Esophagus muscularis mucosa (tissue), 4 donors: ENCODE data around the gene SECTM1. TPM values are rescaled to one million over a fixed set of nuclear protein-coding genes. Genes with fewer than 3 reads are reported as not detected.

Source experiments
- DNase-seq: peaks from one replicate; pipeline ENCODE4 v3.0.0-alpha.2; 2017; ENCODE audit errors: extremely low spot score
- H3K27ac ChIP-seq, 4 donors: fragments of 200-600 bp; sonication (generic); replicated peaks in 1 of 4; 1 replicate in 3 of 4; 2 replicates in 1 of 4; pipeline ENCODE4 v1.5.1; 2016 to 2019; ENCODE audit warnings: mild to moderate bottlenecking in 1 of 4
- H3K27me3 ChIP-seq, 4 donors: fragments of 200-600 bp; sonication (generic); one replicate each; pipeline versions ENCODE4 v1.5.1 to v1.6.0; 2016 to 2019
- H3K36me3 ChIP-seq, 4 donors: fragments of 200-600 bp; sonication (generic); one replicate each; pipeline ENCODE4 v1.5.1; 2016 to 2019
- H3K4me1 ChIP-seq, 4 donors: fragments of 200-600 bp; sonication (generic); one replicate each; pipeline ENCODE4 v1.5.1; 2016 to 2019
- H3K4me3 ChIP-seq, 4 donors: fragments of 200-600 bp; sonication (generic); 1 replicate in 2 of 4; 2 replicates in 2 of 4; pipeline ENCODE4 v1.5.1; 2016 to 2019; ENCODE audit warnings: mild to moderate bottlenecking in 4 of 4, moderate library complexity in 1 of 4
- H3K9me3 ChIP-seq, 4 donors: fragments of 200-600 bp; sonication (generic); 1 replicate in 3 of 4; 2 replicates in 1 of 4; pipeline ENCODE4 v1.5.1; 2016 to 2019
- EP300 ChIP-seq: sonication (generic); formaldehyde crosslinking; IDR thresholded peaks from one replicate; pipeline ENCODE4 v1.6.1; 2017; ENCODE audit warnings: antibody characterized with exemption
- POLR2A ChIP-seq: fragments of 450-650 bp; IDR thresholded peaks from one replicate; pipeline ENCODE4 v1.6.1; 2017; ENCODE audit warnings: antibody characterized with exemption, moderate library complexity, mild to moderate bottlenecking, low read depth
- POLR2AphosphoS5 ChIP-seq, 2 donors: sonication (generic); formaldehyde crosslinking; IDR thresholded peaks; one replicate each; pipeline ENCODE4 v1.6.1; 2017; ENCODE audit warnings: antibody characterized with exemption in 2 of 2
- WGBS: methylation state at CpG from one replicate; pipeline ENCODE4 v1.1.5; 2018; 5-methylcytosine and 5-hydroxymethylcytosine counted together
- intact Hi-C: fragments of 100-400 bp; cut with DNase I; formaldehyde crosslinking; loops from one replicate; pipeline ENCODE4 v1.15.1; 2023
- total RNA-seq, 4 donors: library from RNA; depleted of rRNA; stranded (reverse); fragments of >200 nt; gene quantifications; one replicate each; pipeline versions ENCODE4 v1.1.0 to v1.2.1, GENCODE V29; 2016
- TF ChIP-seq, protein P1 (sequence below), 3 experiments: fragments of 200-600 bp in 2 of 3; fragments of 450-650 bp in 1 of 3; sonication (generic) in 2 of 3; IDR thresholded peaks; one replicate each; pipeline ENCODE4 v1.5.1; 2017 to 2019; ENCODE audit warnings: antibody characterized with exemption in 3 of 3, mild to moderate bottlenecking in 2 of 3, moderate library complexity in 1 of 3

The SECTM1 gene
- total RNA-seq, 4 donors from 2014 or later = 10.0 to 41.1 (median 22.2) TPM

DNA sequence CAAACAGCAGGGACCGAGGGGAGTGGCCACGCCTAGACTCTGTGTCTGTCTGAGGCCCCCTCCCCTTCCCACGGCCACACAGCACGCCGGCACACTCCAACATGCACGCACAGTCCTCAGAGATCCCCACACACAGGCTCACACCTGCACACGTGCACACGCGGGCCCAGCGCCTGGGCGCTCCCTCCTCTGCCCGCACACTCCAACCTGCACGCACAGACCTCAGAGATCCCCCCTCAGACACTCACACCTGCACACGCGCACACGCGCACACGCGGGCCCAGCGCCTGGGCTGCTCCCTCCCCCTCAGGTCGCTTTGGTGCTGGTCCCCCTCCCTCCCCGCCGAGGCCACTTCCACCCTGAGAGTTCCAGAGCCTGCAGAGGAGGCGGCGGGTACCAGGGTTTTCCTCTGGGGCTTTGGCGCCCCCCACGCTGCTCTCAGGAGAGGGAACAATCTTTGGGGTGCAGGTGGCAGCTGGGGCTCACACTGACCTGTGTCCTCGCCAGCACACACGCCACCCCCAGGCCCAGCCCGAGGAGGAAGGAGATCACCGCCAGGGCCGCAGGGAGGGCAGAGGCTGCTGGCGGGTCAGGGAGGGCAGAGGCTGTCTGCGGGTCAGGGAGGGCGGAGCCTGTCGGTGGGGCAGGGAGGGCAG, 17.7 kb downstream of the SECTM1 start:
- peak overlapping the region in 3 of 4 donors; percentile 12 to 31 (median 15) for H3K4me3 ChIP-seq
- no peaks in the 10 kb centered on the region for H3K36me3 ChIP-seq
- 23% methylated on average over 32 of the region's 36 CpGs for WGBS
- TF ChIP-seq EP300 (no peak), POLR2A (no peak), POLR2AphosphoS5 (IDR thresholded peaks at IDR 0.05) (no peak)
- TF ChIP-seq, protein P1, sequence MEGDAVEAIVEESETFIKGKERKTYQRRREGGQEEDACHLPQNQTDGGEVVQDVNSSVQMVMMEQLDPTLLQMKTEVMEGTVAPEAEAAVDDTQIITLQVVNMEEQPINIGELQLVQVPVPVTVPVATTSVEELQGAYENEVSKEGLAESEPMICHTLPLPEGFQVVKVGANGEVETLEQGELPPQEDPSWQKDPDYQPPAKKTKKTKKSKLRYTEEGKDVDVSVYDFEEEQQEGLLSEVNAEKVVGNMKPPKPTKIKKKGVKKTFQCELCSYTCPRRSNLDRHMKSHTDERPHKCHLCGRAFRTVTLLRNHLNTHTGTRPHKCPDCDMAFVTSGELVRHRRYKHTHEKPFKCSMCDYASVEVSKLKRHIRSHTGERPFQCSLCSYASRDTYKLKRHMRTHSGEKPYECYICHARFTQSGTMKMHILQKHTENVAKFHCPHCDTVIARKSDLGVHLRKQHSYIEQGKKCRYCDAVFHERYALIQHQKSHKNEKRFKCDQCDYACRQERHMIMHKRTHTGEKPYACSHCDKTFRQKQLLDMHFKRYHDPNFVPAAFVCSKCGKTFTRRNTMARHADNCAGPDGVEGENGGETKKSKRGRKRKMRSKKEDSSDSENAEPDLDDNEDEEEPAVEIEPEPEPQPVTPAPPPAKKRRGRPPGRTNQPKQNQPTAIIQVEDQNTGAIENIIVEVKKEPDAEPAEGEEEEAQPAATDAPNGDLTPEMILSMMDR (IDR thresholded peaks at IDR 0.05) = no peak
- H3K27me3 ChIP-seq = peaks cover 0 to 76% (median 24%) of the 10 kb centered on the region in 4 donors
- no peak overlapping the region for H3K27ac ChIP-seq
- intact Hi-C loops = no loop called here
- H3K9me3 ChIP-seq = no peaks in the 10 kb centered on the region
- peaks cover 0 to 24% (median 15%) of the 10 kb centered on the region in 4 donors for H3K4me1 ChIP-seq
- DNase-seq = no peak

GRCh38 chr17:82314727-82315605, 18.6 kb downstream of the SECTM1 start:
- no peaks in the 10 kb centered on the region for H3K9me3 ChIP-seq
- H3K4me3 ChIP-seq = no peak overlapping the region
- peaks cover 0 to 24% (median 15%) of the 10 kb centered on the region in 4 donors for H3K4me1 ChIP-seq
- intact Hi-C loops = no loop called here
- H3K27ac ChIP-seq = no peak overlapping the region
- peaks cover 0 to 80% (median 24%) of the 10 kb centered on the region in 4 donors for H3K27me3 ChIP-seq
- DNase-seq = no peak
- no peaks in the 10 kb centered on the region for H3K36me3 ChIP-seq
- TF ChIP-seq POLR2A (no peak), EP300 (no peak), POLR2AphosphoS5 (IDR thresholded peaks at IDR 0.05) (no peak)
- TF ChIP-seq, protein P1 (IDR thresholded peaks at IDR 0.05) = no peak
- WGBS = 56% methylated on average over 22 of the region's 32 CpGs

GRCh38 chr17:82314012-82314726, 19.4 kb downstream of the SECTM1 start:
- DNase-seq = no peak
- peaks cover 0 to 86% (median 24%) of the 10 kb centered on the region in 4 donors for H3K27me3 ChIP-seq
- H3K4me3 ChIP-seq = no peak overlapping the region
- H3K9me3 ChIP-seq = no peaks in the 10 kb centered on the region
- WGBS = 75% methylated on average over 22 of the region's 27 CpGs
- H3K4me1 ChIP-seq = peaks cover 0 to 24% (median 15%) of the 10 kb centered on the region in 4 donors
- TF ChIP-seq EP300 (no peak), POLR2AphosphoS5 (IDR thresholded peaks at IDR 0.05) (no peak)
- TF ChIP-seq, protein P1 (IDR thresholded peaks at IDR 0.05) = no peak
- intact Hi-C loops = no loop called here
- H3K27ac ChIP-seq = no peak overlapping the region
- H3K36me3 ChIP-seq = no peaks in the 10 kb centered on the region

- 77% methylated on average over 20 of the region's 28 CpGs for WGBS
- no peak overlapping the region for H3K4me3 ChIP-seq
- no peak overlapping the region for H3K27ac ChIP-seq
- H3K36me3 ChIP-seq = no peaks in the 10 kb centered on the region
- peaks cover 0 to 24% (median 15%) of the 10 kb centered on the region in 4 donors for H3K4me1 ChIP-seq
- intact Hi-C loops = no loop called here
- no peak for DNase-seq
- peaks cover 0 to 94% (median 24%) of the 10 kb centered on the region in 4 donors for H3K27me3 ChIP-seq
- no peaks in the 10 kb centered on the region for H3K9me3 ChIP-seq
- TF ChIP-seq EP300 = no peak
- no peak for TF ChIP-seq POLR2A
- TF ChIP-seq, protein P1 (IDR thresholded peaks at IDR 0.05) = no peak
- no peak for TF ChIP-seq POLR2AphosphoS5 (IDR thresholded peaks at IDR 0.05)
Observed at GRCh38 chr17:82313195-82314011, 20.2 kb downstream of the SECTM1 start.
